DND-41 (cell line): ENCODE measurements around the gene AUH.

Experiments used
- ATAC-seq: fragments of 200-7000 bp; cut with Tn5 transposase; 3 replicates; pipeline ENCODE4 v1.9.1; 2021; ENCODE audit warnings: low read depth; ENCODE audit not compliant: insufficient read depth
- DNase-seq: peaks from one replicate; pipeline ENCODE4 v3.0.0-alpha.2; 2020
- H2AFZ ChIP-seq: 2 replicates; pipeline ENCODE4 v1.6.0; 2012; ENCODE audit warnings: low read depth, low read length
- H3K27ac ChIP-seq: 2 replicates; pipeline ENCODE4 v1.5.1; 2012; ENCODE audit warnings: low read length, inconsistent platforms
- H3K27me3 ChIP-seq: fragments of 200-600 bp; sonication (generic); 2 replicates; pipeline ENCODE4 v1.6.0; 2012; ENCODE audit warnings: low read length, mild to moderate bottlenecking, inconsistent platforms; ENCODE audit not compliant: insufficient read depth, poor library complexity
- H3K36me3 ChIP-seq: 2 replicates; pipeline ENCODE4 v1.5.1; 2012; ENCODE audit warnings: low read length, inconsistent platforms; ENCODE audit not compliant: insufficient read depth
- H3K4me1 ChIP-seq: 2 replicates; pipeline ENCODE4 v1.5.1; 2012; ENCODE audit warnings: mild to moderate bottlenecking, low read length; ENCODE audit not compliant: insufficient read depth
- H3K4me2 ChIP-seq: 2 replicates; pipeline ENCODE4 v1.6.0; 2012; ENCODE audit warnings: mild to moderate bottlenecking, moderate library complexity, low read length, inconsistent platforms; ENCODE audit not compliant: insufficient read depth
- H3K4me3 ChIP-seq, 2 experiments: fragments of 200-600 bp in 1 of 2; shearing (Covaris generic) in 1 of 2; 2 replicates each; pipeline ENCODE4 v1.5.1; 2012 to 2016; ENCODE audit warnings: inconsistent platforms in 2 of 2, low read length in 2 of 2, mild to moderate bottlenecking in 2 of 2, low read depth in 1 of 2, moderate library complexity in 1 of 2
- H3K79me2 ChIP-seq: 2 replicates; pipeline ENCODE4 v1.6.0; 2012; ENCODE audit warnings: low read length, inconsistent platforms; ENCODE audit not compliant: insufficient read depth
- H3K9ac ChIP-seq: 2 replicates; pipeline ENCODE4 v1.6.0; 2012; ENCODE audit warnings: low read depth, mild to moderate bottlenecking, inconsistent platforms, low read length, moderate library complexity
- H3K9me3 ChIP-seq: 2 replicates; pipeline ENCODE4 v1.5.1; 2012; ENCODE audit warnings: low read length, moderate library complexity, mild to moderate bottlenecking, inconsistent platforms; ENCODE audit not compliant: insufficient read depth, severe bottlenecking
- H4K20me1 ChIP-seq: 2 replicates; pipeline ENCODE4 v1.6.0; 2012; ENCODE audit warnings: low read length; ENCODE audit not compliant: insufficient read depth
- EZH2 ChIP-seq: IDR thresholded peaks from 3 replicates; pipeline ENCODE4 v1.6.1; 2012; ENCODE audit warnings: borderline replicate concordance, low read depth, mild to moderate bottlenecking, moderate library complexity, low read length, inconsistent platforms; ENCODE audit not compliant: severe bottlenecking
- TF ChIP-seq, protein P1 (sequence below): IDR thresholded peaks from 2 replicates; pipeline ENCODE4 v1.5.1; 2012; ENCODE audit warnings: borderline replicate concordance, low read length, moderate library complexity, mild to moderate bottlenecking; ENCODE audit not compliant: poor library complexity, severe bottlenecking; ENCODE audit errors: extremely low read depth

AUH gene

DNA sequence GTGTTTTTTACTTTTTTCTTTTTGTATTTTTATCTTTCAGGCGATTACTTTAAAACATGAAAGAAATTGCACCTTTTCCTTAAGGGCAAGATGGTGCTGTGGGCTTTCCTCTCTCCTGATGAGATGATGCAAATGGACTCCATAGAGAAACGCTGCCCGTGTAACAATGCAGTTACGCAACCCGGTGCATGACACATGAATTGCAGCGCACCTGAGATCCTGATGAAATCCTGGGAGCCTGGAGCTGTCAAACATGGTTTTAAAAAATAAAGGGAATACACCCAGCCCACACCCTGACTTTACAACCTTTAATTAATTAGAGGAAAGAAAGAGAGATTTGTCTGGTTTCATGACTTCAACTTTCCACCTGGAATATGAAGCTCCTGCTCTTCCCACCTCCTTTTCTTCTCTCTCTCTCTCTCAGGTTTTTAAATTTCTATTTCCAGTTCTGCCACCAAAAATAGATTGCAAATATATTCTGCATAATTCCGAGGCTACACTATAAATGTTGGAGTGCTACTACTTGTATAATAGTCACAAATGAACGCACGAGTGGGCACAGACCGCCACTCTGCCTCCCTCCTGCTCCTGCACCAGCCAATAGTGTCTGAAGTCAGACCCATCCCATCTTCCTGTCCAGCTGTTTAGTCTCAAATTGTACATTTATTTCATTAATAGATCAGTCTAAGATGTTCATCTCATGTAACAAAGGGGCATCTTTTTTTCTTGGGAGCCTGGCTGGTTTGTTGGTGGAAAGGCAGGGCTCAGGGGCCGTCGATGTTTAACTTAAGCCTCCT, 179.1 kb downstream of the AUH start:
- no peak for TF ChIP-seq EZH2
- TF ChIP-seq, protein P1, sequence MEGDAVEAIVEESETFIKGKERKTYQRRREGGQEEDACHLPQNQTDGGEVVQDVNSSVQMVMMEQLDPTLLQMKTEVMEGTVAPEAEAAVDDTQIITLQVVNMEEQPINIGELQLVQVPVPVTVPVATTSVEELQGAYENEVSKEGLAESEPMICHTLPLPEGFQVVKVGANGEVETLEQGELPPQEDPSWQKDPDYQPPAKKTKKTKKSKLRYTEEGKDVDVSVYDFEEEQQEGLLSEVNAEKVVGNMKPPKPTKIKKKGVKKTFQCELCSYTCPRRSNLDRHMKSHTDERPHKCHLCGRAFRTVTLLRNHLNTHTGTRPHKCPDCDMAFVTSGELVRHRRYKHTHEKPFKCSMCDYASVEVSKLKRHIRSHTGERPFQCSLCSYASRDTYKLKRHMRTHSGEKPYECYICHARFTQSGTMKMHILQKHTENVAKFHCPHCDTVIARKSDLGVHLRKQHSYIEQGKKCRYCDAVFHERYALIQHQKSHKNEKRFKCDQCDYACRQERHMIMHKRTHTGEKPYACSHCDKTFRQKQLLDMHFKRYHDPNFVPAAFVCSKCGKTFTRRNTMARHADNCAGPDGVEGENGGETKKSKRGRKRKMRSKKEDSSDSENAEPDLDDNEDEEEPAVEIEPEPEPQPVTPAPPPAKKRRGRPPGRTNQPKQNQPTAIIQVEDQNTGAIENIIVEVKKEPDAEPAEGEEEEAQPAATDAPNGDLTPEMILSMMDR: no peak
- Histone ChIP-seq H3K9ac (no peak overlapping the region), H3K27ac (no peak overlapping the region), H2AFZ (no peak overlapping the region), H3K9me3 (no peaks in the 10 kb centered on the region), H3K4me2 (no peak overlapping the region), H3K79me2 (no peaks in the 10 kb centered on the region), H3K4me3 (no peak overlapping the region), H3K36me3 (no peaks in the 10 kb centered on the region), H3K27me3 (no peaks in the 10 kb centered on the region), H4K20me1 (peaks cover 3% of the 10 kb centered on the region; the same call in 1 of the 2 replicates), H3K4me1 (peaks cover 7% of the 10 kb centered on the region)
- no peak for DNase-seq
- no peak for ATAC-seq

DNA sequence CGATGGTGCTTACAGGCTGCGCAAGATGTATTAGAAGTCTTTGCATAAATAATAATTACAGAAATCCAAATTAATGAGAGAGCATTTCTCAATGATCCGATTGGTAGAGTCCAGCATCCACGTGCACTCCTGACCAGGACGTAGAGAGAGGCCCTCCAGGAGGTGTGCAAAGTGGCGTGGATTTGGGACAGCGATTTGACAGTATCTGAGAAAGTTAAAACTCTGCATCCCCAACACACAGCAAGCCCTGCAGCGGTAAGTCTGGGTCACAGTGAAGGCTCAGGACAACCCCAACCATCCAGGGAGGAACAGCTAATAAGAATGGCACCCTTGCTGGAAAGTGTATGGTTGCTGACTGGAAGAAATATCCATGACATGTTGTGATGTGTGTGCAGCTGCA, 180.2 kb downstream of the AUH start:
- Histone ChIP-seq H3K4me2 (no peak overlapping the region), H3K27ac (no peak overlapping the region), H3K9me3 (no peaks in the 10 kb centered on the region), H3K4me3 (no peak overlapping the region), H3K4me1 (peaks cover 12% of the 10 kb centered on the region), H4K20me1 (peaks cover 3% of the 10 kb centered on the region; the same call in 1 of the 2 replicates), H2AFZ (no peak overlapping the region), H3K79me2 (no peaks in the 10 kb centered on the region), H3K27me3 (no peaks in the 10 kb centered on the region), H3K36me3 (no peaks in the 10 kb centered on the region), H3K9ac (no peak overlapping the region)
- ATAC-seq (no peak), DNase-seq (no peak)
- no peak for TF ChIP-seq EZH2
- TF ChIP-seq, protein P1: no peak

DNA sequence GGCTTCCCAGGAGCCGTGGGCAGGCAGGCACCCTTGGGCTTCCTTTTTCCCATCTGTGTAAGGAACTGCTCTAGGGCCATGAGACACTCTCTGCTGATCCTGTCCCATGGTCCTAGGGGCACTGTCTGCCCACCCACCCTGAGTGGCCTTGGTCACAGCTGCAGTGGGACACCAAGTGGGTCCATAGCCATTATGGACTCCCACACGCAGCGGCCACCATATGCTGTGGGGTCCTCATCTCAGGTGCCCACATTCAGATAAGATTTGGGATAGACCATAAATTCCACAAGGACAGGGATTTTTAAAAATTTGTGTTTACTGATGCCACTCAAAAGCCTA, 180.8 kb downstream of the AUH start:
- no peak overlapping the region for H3K4me2 ChIP-seq
- no peak overlapping the region for H2AFZ ChIP-seq
- ATAC-seq (no peak), DNase-seq (no peak)
- H3K27me3 ChIP-seq: no peaks in the 10 kb centered on the region
- no peak overlapping the region for H3K4me3 ChIP-seq
- TF ChIP-seq, protein P1: no peak
- no peak for TF ChIP-seq EZH2
- no peaks in the 10 kb centered on the region for H3K79me2 ChIP-seq
- H3K36me3 ChIP-seq: no peaks in the 10 kb centered on the region
- no peaks in the 10 kb centered on the region for H3K9me3 ChIP-seq
- peaks cover 12% of the 10 kb centered on the region for H3K4me1 ChIP-seq
- peaks cover 3% of the 10 kb centered on the region; the same call in 1 of the 2 replicates for H4K20me1 ChIP-seq
- no peak overlapping the region for H3K27ac ChIP-seq
- no peak overlapping the region for H3K9ac ChIP-seq
